AML-193 (cell line): ENCODE measurements around the gene FRRS1L.

ENCODE experiments used
- DNase-seq, 2 experiments: peaks; one replicate each; lab custom pipeline; 2025; lab: John Stamatoyannopoulos, UW

FRRS1L gene

DNA sequence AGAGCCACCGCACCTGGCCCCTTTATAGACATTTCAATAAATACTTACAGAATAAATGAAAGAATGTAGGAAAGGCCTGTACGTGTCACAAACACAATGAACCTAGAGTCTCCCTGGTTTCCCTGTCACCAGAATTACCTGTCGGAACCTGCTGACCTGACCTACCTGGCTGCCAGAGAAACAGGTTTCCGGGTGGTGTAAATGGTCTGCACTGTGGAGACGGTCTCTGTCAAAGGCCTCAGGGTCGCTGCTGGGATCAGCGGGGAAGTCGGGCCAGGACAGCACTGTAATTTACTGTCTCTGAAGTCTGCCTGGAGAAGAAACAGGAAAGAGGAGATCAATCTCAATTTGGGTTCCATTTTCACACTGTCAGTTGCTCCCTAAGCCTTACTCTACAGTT, 9.3 kb upstream of the FRRS1L start:
- no peak for DNase-seq

DNA sequence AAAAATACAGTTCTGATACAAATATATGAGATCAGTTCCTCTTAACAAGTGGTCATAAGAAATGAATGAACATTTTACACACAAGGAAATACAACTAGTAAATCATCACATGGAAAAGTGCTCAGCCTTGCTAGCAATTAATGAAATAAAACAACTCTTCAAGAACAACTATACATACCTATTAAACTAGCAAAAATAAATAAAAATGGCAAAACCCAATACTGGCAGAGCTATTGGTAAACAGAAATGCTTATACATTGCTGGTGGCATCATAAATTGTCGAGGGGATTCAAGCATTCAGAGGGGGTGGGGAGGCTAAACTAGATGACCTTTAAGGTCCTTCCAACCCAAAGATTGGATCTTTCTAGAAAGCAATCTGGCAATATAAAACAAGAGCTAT, 5.9 kb upstream of the FRRS1L start:
- no peak for DNase-seq

DNA sequence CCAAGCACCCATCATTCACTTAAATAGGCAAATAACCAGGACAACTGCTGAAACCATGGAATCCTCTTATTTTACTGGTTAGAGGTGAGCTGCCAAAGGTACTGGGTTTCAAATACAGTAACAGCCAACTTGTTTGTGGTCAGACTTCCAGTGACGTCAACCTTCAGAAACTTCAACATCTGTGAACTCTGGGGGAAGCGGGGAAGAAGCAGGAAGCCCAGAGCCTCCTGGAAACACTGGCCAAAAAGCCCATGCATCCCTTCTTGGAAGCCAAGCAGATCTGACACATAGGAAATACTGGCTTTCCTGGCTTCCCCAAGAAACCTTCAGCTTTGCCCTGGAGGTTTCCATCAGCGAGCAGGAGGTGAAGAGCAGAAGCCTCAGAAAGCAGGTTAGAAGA, 4.9 kb upstream of the FRRS1L start:
- DNase-seq, result no peak

GRCh38 chr9:109168170-109168569, 1.1 kb upstream of the FRRS1L start:
- no peak for DNase-seq

- DNase-seq, result no peak
These were observed 667 bp upstream of the FRRS1L start for GRCh38 chr9:109167716-109168115.

DNA sequence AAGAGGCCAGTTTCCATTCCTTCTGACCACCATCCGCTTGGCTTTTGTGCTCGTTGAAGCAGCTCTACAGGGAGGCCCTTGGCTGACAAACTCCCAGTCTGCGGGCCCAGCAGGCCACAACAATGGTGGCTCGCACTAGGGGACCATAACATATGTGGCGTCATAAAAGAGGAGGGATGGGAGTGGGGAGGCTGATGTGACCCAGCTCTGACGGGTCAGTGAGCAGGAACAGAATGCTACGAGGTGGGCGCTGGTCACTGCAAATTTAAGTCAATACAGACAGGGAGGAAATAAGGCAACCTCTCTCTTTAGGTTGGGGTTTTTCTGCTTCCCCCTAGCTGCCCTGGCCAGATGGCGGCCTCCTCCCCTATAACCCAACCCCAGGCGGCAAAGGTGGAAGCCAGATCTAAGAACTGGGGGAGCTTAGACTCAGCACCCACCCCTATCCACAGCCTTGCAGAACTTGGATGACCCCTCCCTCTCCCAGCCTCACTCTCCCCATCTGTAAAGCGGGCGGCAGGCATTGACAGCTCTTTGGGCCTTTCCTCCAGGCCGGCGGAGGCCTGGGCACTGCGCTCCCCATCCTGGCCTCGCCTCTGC, 778 bp downstream of the FRRS1L start:
- no peak for DNase-seq

DNA sequence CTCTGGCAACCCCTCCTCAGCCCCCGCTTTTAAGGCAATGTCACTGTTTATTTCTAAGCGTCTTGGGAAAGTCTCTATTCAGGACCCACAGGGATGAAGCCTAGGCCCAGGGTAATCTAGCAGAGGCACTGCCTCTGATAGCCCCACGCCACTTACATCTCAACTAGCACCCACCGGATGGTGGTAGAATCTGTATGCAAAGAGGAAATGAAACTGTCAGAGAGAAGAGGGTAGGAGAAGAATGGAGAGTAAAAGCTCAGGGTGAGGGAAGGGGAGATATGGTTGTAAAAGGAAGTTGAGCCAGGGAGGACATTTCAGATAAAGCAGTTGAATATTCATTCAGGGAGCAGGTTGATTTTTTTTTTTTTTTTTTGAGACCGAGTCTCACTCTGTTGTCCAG, 3.0 kb downstream of the FRRS1L start:
- no peak for DNase-seq

DNA sequence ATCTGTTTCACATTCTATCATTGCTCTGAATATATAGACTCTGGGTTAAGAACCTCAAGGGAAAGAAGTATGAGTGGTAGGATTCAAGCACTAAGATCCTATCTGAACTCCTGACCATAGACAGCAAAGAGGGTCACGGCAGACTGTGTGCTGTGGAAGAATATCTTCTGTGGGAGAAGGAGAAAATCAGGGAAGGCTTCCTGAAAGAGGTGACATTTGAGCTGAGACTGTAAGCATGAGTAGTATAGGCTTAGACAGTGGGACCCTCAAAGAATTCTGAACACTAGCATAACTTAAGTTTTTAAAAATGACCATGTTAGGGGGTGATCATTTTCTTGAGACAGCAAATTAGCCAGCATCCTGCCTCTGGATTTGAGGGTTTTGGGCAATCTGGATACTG, 3.9 kb downstream of the FRRS1L start:
- no peak for DNase-seq

GRCh38 chr9:109162677-109163076, 4.4 kb downstream of the FRRS1L start:
- no peak for DNase-seq

- DNase-seq, result no peak
These were observed 5.6 kb downstream of the FRRS1L start for GRCh38 chr9:109161471-109161870.

DNA sequence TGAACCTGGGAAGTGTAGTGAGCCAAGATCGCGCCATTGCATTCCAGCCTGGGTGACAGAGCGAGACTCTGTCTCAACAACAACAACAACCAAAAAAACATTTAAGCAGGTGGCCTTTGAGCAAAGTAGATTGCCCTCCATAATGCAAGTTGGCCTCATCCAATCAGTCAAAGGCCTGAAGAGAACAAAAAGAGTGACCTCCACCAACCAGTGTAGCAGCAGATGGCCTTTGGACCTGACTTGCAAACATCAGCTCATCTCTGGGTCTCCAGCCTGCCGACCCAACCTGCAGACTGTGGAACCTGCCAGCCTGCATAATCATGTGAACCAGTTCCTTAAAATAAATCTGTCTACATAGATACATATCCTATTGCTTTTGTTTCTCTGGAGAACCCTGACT, 7.5 kb downstream of the FRRS1L start:
- no peak for DNase-seq

GRCh38 chr9:109158651-109159050, 8.4 kb downstream of the FRRS1L start:
- no peak for DNase-seq

GRCh38 chr9:109156708-109157107, 10.3 kb downstream of the FRRS1L start:
- DNase-seq, result no peak

DNA sequence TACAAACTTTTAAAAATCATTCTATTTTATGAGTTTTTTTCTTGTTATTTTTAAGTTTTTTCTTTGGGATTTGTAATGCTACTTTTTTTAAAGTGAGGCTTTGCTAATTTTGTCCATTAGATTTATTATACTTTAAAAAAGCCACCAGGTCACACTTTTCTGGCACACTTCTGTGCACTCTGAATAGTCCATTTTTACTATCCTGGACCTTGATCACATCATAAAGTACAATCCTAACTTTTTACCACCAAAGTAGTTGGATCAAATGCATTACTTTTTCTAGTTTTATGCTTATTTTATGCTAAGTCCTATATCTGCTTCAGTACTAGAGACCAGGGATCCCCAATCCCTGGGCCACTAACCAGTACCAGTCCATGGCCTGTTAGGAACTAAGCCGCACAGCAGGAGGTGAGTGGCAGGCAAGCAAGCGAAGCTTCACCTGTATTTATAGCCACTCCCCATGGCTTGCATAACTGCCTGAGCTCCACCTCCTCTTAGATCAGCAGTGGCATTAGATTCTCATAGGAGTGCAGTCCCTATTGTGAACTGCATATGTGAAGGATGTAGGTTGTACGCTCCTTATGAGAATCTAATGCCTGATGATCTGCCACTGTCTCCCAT, 16.0 kb downstream of the FRRS1L start:
- DNase-seq, result no peak

GRCh38 chr9:109149722-109150121, 17.3 kb downstream of the FRRS1L start:
- DNase-seq, result no peak

DNA sequence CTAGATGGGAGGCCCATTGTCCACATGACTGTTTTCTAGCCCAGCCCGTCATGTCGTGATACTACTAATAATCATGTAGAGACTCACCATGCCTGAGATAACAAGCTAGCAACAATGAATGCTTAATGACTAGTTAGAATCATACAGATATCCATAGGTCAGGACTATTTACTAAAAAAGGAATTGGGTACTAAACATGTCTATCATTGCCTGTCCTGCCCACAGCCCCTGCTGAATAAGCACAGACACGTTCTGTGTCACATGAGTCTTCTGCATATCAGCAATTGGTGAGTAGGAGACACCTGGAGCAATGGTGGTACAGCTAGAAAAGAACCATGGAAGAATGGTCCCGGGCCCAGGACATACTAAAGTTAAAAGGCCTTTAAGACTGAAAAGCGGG, 18.0 kb downstream of the FRRS1L start:
- no peak for DNase-seq

- no peak for DNase-seq
These were observed 22.0 kb downstream of the FRRS1L start for GRCh38 chr9:109145051-109145450.

- DNase-seq, result peak; percentile 45 to 62
These were observed 23.0 kb downstream of the FRRS1L start for GRCh38 chr9:109143881-109144562.

- no peak for DNase-seq
These were observed 25.7 kb downstream of the FRRS1L start for GRCh38 chr9:109141375-109141774.

GRCh38 chr9:109139851-109140250, 27.2 kb downstream of the FRRS1L start:
- no peak for DNase-seq

GRCh38 chr9:109138421-109138820, 28.6 kb downstream of the FRRS1L start:
- no peak for DNase-seq

- no peak for DNase-seq
These were observed 32.9 kb downstream of the FRRS1L start for GRCh38 chr9:109134167-109134578.

- DNase-seq, result no peak
These were observed 33.5 kb downstream of the FRRS1L start for GRCh38 chr9:109133533-109133932.

DNA sequence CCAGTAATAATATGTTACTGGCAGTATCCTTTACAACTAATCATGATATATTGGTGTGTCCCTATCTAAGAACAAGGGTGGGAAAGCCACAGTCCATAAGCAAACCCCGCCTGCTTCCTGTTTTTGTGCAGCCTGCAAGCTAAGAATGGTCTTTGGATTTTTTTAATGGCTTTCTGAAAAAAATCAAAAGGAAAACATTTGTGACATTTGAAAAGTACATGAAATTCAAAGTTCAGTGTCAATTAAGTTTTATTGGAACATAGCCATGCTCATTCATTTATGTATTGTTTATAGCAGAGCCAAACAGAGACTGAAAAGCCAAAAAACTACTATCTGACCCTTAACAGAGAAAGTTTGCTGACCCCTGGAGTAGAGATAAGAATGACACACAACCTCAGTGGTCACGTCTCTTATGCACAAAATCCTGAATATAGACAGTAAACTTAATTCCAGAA, 34.5 kb downstream of the FRRS1L start:
- no peak for DNase-seq
